ENCODE measurements around the gene TMEM192. TPM values are rescaled to one million over a fixed set of nuclear protein-coding genes. Genes with fewer than 3 reads are reported as not detected.
"Not testable (repeated sequence)": the region's sequence is repeated elsewhere in the genome, so short reads cannot be mapped to it uniquely, and the experiment has no call there.

The TMEM192 gene
- total RNA-seq, 1 donor: 11.7 TPM

GRCh38 chr4:165095291-165095690 is 17.4 kb downstream of the TMEM192 start:
- no peak overlapping the region for H3K4me3 ChIP-seq (ENCODE audit: low read depth, low read length)
- DNase-seq (ENCODE audit: low read depth): no peak
- no peak for TF ChIP-seq CTCF (IDR thresholded peaks at IDR 0.05; ENCODE audit: insufficient read depth, low read depth, low read length)

- TF ChIP-seq CTCF (IDR thresholded peaks at IDR 0.05; ENCODE audit: insufficient read depth, low read depth, low read length): no peak
- H3K4me3 ChIP-seq (ENCODE audit: low read depth, low read length): no peak overlapping the region
- DNase-seq (ENCODE audit: low read depth): no peak
Measured at GRCh38 chr4:165094873-165095272, 17.8 kb downstream of the TMEM192 start.

- not testable (repeated sequence) for H3K4me3 ChIP-seq (ENCODE audit: low read depth, low read length); DNase-seq (ENCODE audit: low read depth)
Measured at GRCh38 chr4:165092187-165092586, 20.5 kb downstream of the TMEM192 start.

- no peak for TF ChIP-seq CTCF (IDR thresholded peaks at IDR 0.05; ENCODE audit: insufficient read depth, low read depth, low read length)
- no peak overlapping the region for H3K4me3 ChIP-seq (ENCODE audit: low read depth, low read length)
- no peak for DNase-seq (ENCODE audit: low read depth)
Measured at GRCh38 chr4:165088366-165088765, 24.3 kb downstream of the TMEM192 start.

- DNase-seq (ENCODE audit: low read depth): peak; percentile 4
- no peak overlapping the region for H3K4me3 ChIP-seq (ENCODE audit: low read depth, low read length)
- no peak for TF ChIP-seq CTCF (IDR thresholded peaks at IDR 0.05; ENCODE audit: insufficient read depth, low read depth, low read length)
Measured at GRCh38 chr4:165085946-165086345, 26.7 kb downstream of the TMEM192 start.

GRCh38 chr4:165084787-165085186 is 27.9 kb downstream of the TMEM192 start:
- not testable (repeated sequence) for DNase-seq (ENCODE audit: low read depth); H3K4me3 ChIP-seq (ENCODE audit: low read depth, low read length)

- no peak overlapping the region for H3K4me3 ChIP-seq (ENCODE audit: low read depth, low read length)
- no peak for TF ChIP-seq CTCF (IDR thresholded peaks at IDR 0.05; ENCODE audit: insufficient read depth, low read depth, low read length)
- DNase-seq (ENCODE audit: low read depth): no peak
Measured at GRCh38 chr4:165079476-165079875, 33.2 kb downstream of the TMEM192 start.

GRCh38 chr4:165077034-165077578 is 35.6 kb downstream of the TMEM192 start:
- DNase-seq (ENCODE audit: low read depth): no peak
- no peak for TF ChIP-seq CTCF (IDR thresholded peaks at IDR 0.05; ENCODE audit: insufficient read depth, low read depth, low read length)
- no peak overlapping the region for H3K4me3 ChIP-seq (ENCODE audit: low read depth, low read length)

GRCh38 chr4:165073346-165073745 is 39.3 kb downstream of the TMEM192 start:
- H3K4me3 ChIP-seq (ENCODE audit: low read depth, low read length); DNase-seq (ENCODE audit: low read depth): not testable (repeated sequence)
